Parathyroid adenoma (tissue), 2 donors: Measurements from ENCODE around the gene NADK2.

Experiments used
- H2AFZ ChIP-seq: fragments of 300-600 bp; sonication (generic); one replicate; pipeline ENCODE4 v1.7.0; 2017; ENCODE audit warnings: antibody characterized with exemption, mild to moderate bottlenecking
- H3K27ac ChIP-seq: fragments of 300-600 bp; sonication (generic); one replicate; pipeline ENCODE4 v1.7.0; 2017
- H3K27me3 ChIP-seq: fragments of 300-600 bp; sonication (generic); one replicate; pipeline ENCODE4 v1.7.0; 2017; ENCODE audit warnings: low read length; ENCODE audit not compliant: control insufficient read depth, insufficient read depth
- H3K36me3 ChIP-seq: fragments of 300-600 bp; sonication (generic); one replicate; pipeline ENCODE4 v1.7.0; 2017; ENCODE audit warnings: low read length; ENCODE audit not compliant: control insufficient read depth, insufficient read depth
- H3K4me1 ChIP-seq: fragments of 300-600 bp; sonication (generic); one replicate; pipeline ENCODE4 v1.7.0; 2017; ENCODE audit warnings: control low read depth
- H3K4me2 ChIP-seq: fragments of 300-600 bp; sonication (generic); one replicate; pipeline ENCODE4 v1.7.0; 2017; ENCODE audit warnings: low read length
- H3K4me3 ChIP-seq: fragments of 300-600 bp; sonication (generic); one replicate; pipeline ENCODE4 v1.7.0; 2017; ENCODE audit warnings: low read depth, low read length
- H3K79me2 ChIP-seq: fragments of 300-600 bp; sonication (generic); one replicate; pipeline ENCODE4 v1.7.0; 2017; ENCODE audit warnings: control low read depth
- H3K9ac ChIP-seq: fragments of 300-600 bp; sonication (generic); one replicate; pipeline ENCODE4 v1.7.0; 2017; ENCODE audit warnings: mild to moderate bottlenecking
- H3K9me3 ChIP-seq: fragments of 300-600 bp; sonication (generic); one replicate; pipeline ENCODE4 v1.7.0; 2017; ENCODE audit warnings: low read length; ENCODE audit not compliant: control insufficient read depth
- TF ChIP-seq, protein P1 (sequence below): fragments of 300-600 bp; sonication (generic); IDR thresholded peaks from one replicate; pipeline ENCODE4 v1.7.0; 2017; ENCODE audit warnings: antibody characterized with exemption, mild to moderate bottlenecking
- donor health status: primary hyperparathyroidism.

Gene NADK2

DNA sequence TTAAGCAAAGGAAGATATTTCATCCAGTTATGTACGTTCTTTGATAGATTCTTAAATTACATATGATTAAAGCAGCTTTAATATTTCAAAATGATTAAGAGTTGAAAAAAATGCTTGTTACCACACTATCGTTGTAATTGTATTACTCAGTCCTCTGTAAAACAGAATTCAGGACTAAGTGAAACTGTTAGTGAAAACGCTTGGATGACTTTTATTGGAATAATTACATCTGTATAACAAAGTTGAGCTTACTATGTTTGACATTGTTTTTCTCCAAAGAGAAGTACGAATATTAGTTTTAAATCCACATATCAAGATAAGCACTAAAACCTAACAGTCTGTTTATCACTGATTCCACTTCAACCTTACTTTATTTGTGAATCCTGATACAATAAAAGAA, 8.7 kb upstream of the NADK2 start:
- no peaks in the 10 kb centered on the region for H3K36me3 ChIP-seq
- TF ChIP-seq, protein P1, sequence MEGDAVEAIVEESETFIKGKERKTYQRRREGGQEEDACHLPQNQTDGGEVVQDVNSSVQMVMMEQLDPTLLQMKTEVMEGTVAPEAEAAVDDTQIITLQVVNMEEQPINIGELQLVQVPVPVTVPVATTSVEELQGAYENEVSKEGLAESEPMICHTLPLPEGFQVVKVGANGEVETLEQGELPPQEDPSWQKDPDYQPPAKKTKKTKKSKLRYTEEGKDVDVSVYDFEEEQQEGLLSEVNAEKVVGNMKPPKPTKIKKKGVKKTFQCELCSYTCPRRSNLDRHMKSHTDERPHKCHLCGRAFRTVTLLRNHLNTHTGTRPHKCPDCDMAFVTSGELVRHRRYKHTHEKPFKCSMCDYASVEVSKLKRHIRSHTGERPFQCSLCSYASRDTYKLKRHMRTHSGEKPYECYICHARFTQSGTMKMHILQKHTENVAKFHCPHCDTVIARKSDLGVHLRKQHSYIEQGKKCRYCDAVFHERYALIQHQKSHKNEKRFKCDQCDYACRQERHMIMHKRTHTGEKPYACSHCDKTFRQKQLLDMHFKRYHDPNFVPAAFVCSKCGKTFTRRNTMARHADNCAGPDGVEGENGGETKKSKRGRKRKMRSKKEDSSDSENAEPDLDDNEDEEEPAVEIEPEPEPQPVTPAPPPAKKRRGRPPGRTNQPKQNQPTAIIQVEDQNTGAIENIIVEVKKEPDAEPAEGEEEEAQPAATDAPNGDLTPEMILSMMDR, result no peak
- no peaks in the 10 kb centered on the region for H3K79me2 ChIP-seq
- no peak overlapping the region for H2AFZ ChIP-seq
- no peak overlapping the region for H3K4me2 ChIP-seq
- no peak overlapping the region for H3K4me3 ChIP-seq
- H3K27me3 ChIP-seq, result no peaks in the 10 kb centered on the region
- no peak overlapping the region for H3K27ac ChIP-seq
- no peaks in the 10 kb centered on the region for H3K4me1 ChIP-seq
- H3K9ac ChIP-seq, result no peak overlapping the region
- no peaks in the 10 kb centered on the region for H3K9me3 ChIP-seq

DNA sequence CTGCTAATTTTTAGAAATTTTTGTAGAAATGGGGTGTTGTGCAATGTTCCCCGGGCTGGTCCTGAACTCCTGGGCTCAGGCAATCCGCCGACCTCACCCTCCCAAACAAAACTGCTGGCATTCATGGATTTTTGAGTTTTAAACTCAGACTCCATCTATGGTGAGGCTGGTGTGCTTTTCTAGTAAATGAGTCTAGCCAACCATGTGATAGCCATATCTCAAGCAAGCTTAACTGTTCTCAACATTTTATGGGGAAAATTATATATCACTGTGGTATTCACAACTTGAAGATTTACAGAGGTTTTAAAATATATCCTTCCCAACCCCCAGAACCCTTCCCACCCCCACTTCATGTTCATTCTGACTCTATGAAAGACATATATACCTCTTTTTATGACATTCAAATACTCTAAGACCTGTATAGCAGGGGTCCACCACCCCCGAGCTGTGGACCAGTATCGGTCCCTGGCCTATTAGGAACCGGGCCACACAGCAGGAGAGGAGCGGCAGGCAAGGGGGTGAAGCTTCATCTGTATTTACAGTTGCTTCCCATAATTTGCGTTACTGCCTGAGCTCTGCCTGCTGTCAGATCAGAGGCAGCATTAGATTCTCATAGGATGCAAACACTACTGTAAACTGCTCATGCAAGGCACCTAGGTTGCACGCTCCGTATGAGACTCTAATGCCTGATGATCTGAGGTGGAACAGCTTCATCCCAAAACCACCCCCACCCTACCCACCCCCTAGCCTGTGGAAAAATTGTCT, 4.5 kb upstream of the NADK2 start:
- no peaks in the 10 kb centered on the region for H3K27me3 ChIP-seq
- peaks cover 4% of the 10 kb centered on the region for H3K4me1 ChIP-seq
- TF ChIP-seq, protein P1, result no peak
- no peaks in the 10 kb centered on the region for H3K9me3 ChIP-seq
- H3K4me2 ChIP-seq, result no peak overlapping the region
- H3K4me3 ChIP-seq, result no peak overlapping the region
- no peaks in the 10 kb centered on the region for H3K79me2 ChIP-seq
- no peaks in the 10 kb centered on the region for H3K36me3 ChIP-seq
- no peak overlapping the region for H3K27ac ChIP-seq
- no peak overlapping the region for H3K9ac ChIP-seq
- H2AFZ ChIP-seq, result no peak overlapping the region

DNA sequence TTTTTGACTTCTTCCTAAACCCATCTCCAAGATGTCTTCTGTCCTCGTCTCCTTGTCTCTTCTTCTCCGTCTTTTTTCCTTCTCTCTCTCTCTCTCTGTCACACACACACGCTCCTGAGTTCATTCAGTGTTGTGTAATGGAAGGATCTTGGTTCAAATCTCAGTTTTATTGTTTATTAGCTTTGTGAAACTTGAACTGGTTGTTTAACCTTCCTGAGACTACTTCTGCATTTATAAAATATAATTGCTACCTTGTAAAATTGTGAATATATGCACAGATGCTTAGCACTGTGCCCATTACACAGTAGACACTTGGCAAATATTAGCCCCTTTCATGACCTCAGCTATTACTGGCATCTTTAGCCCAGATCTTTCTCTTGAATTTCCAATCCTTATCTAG, 2.4 kb upstream of the NADK2 start:
- Histone ChIP-seq H2AFZ (peak overlapping the region; percentile 1), H3K4me3 (no peak overlapping the region), H3K27me3 (no peaks in the 10 kb centered on the region), H3K36me3 (no peaks in the 10 kb centered on the region), H3K4me1 (peaks cover 12% of the 10 kb centered on the region), H3K4me2 (no peak overlapping the region), H3K9ac (no peak overlapping the region), H3K27ac (no peak overlapping the region), H3K79me2 (no peaks in the 10 kb centered on the region), H3K9me3 (no peaks in the 10 kb centered on the region)
- TF ChIP-seq, protein P1, result no peak

DNA sequence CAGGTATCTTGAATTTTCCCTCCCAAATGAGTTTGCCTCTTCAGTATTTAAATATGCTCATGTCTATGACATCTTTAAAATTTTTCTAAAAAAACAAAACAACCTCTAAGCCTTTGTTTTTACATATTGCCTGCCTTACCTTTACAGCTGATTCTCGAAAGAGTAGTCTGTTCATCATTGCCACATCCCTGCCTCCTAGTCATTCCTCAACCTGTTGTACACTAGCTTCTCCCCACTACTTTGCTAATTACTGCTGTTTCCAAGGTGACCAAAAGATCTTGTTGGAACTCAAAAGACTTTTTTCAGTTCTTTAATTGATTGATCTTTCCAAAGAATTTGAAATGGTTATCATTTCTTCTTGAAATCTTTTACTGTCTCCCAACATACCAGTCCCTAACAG, 1.9 kb upstream of the NADK2 start:
- Histone ChIP-seq H3K79me2 (no peaks in the 10 kb centered on the region), H3K4me3 (no peak overlapping the region), H3K27me3 (no peaks in the 10 kb centered on the region), H3K9ac (no peak overlapping the region), H3K27ac (no peak overlapping the region), H2AFZ (no peak overlapping the region), H3K4me1 (peaks cover 12% of the 10 kb centered on the region), H3K4me2 (no peak overlapping the region), H3K9me3 (no peaks in the 10 kb centered on the region), H3K36me3 (no peaks in the 10 kb centered on the region)
- TF ChIP-seq, protein P1, result no peak
